Neural crest cell (in vitro differentiated cells): ENCODE data around the gene KDM5C. TPM values are rescaled to one million over a fixed set of nuclear protein-coding genes. Genes with fewer than 3 reads are reported as not detected.

Experiments used
- DNase-seq: peaks from one replicate; pipeline ENCODE4 v3.0.0; 2021; ENCODE audit warnings: low read depth, mixed read lengths, low spot score
- H3K27ac Mint-ChIP-seq: one replicate; pipeline ENCODE4 v1.8.0; 2021; ENCODE audit warnings: mild to moderate bottlenecking, mixed read lengths; ENCODE audit not compliant: unreplicated experiment
- H3K27me3 Mint-ChIP-seq: 2 replicates; pipeline ENCODE4 v1.8.0; 2021; ENCODE audit warnings: low read depth, mild to moderate bottlenecking, mixed read lengths
- H3K36me3 Mint-ChIP-seq: 2 replicates; pipeline ENCODE4 v1.8.0; 2021; ENCODE audit warnings: low read depth, mild to moderate bottlenecking, mixed read lengths
- H3K4me1 Mint-ChIP-seq: 2 replicates; pipeline ENCODE4 v1.8.0; 2021; ENCODE audit warnings: mixed read lengths
- H3K4me3 Mint-ChIP-seq: one replicate; pipeline ENCODE4 v1.8.0; 2021; ENCODE audit warnings: mild to moderate bottlenecking, mixed read lengths
- H3K9me3 Mint-ChIP-seq: 2 replicates; pipeline ENCODE4 v1.8.0; 2021; ENCODE audit warnings: mixed read lengths
- total RNA-seq: library from RNA; stranded (reverse); gene quantifications from 2 replicates; pipeline ENCODE4 v1.2.1, GENCODE V29; 2021
- TF ChIP-seq, protein P1 (sequence below): fragments of 200-600 bp; sonication (generic); conservative IDR thresholded peaks from 2 replicates; pipeline ENCODE4 v1.5.0; 2021; ENCODE audit warnings: antibody characterized with exemption, mild to moderate bottlenecking

KDM5C gene
- total RNA-seq, 1 donor from 2014 or later: 98.7 TPM

DNA sequence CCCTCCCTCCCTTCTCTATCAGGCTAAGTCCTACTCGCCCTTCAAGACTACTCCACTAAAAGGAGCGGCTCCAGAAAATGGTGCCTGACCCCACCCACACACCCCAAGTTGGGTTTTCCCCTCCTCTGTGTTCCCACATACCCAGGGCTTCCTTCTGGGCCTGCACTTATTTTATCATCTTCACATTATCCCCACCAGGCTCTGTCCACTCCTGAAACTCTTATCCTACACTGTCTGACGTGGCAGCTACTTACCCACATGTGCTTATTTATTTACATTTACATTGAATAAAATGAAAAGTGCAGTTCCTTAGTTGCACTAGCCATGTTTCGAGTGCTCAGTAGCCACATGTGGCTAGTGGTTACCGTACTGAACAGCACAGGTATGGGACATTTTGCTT lies 5.1 kb upstream of the KDM5C start:
- peaks cover 9% of the 10 kb centered on the region for H3K27me3 Mint-ChIP-seq
- H3K4me3 Mint-ChIP-seq: no peak overlapping the region
- TF ChIP-seq, protein P1, sequence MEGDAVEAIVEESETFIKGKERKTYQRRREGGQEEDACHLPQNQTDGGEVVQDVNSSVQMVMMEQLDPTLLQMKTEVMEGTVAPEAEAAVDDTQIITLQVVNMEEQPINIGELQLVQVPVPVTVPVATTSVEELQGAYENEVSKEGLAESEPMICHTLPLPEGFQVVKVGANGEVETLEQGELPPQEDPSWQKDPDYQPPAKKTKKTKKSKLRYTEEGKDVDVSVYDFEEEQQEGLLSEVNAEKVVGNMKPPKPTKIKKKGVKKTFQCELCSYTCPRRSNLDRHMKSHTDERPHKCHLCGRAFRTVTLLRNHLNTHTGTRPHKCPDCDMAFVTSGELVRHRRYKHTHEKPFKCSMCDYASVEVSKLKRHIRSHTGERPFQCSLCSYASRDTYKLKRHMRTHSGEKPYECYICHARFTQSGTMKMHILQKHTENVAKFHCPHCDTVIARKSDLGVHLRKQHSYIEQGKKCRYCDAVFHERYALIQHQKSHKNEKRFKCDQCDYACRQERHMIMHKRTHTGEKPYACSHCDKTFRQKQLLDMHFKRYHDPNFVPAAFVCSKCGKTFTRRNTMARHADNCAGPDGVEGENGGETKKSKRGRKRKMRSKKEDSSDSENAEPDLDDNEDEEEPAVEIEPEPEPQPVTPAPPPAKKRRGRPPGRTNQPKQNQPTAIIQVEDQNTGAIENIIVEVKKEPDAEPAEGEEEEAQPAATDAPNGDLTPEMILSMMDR: no peak
- H3K27ac Mint-ChIP-seq: no peak overlapping the region
- H3K36me3 Mint-ChIP-seq: no peaks in the 10 kb centered on the region
- H3K9me3 Mint-ChIP-seq: peaks cover 3% of the 10 kb centered on the region
- H3K4me1 Mint-ChIP-seq: peaks cover 7% of the 10 kb centered on the region
- DNase-seq: no peak

DNA sequence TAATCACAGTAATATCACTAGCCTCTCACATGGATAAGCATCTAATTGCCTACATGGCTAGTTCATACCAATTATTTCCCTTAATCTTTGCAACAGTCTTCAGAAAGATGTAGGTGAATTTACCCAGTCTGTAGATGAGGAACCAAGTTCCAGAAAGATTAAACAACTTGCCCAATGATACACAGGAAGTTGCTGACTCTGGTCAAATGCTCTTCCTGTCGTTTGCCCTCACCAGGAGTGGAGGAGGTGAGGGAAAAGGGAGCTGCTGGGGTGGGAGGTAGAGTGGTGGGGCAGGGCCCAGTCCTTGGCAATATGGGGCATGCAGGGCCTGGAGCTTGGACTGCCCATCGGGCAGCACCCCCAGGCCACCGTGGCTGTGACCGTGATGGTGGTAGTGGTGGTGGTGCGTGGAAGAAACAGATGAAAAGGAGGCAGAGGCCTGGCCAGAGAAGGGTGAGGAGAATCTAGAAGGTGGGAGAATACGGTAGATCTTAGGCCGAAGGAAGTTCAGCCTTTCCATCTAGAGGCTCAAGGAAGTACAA lies 2.3 kb upstream of the KDM5C start:
- Mint-ChIP-seq H3K9me3 (peaks cover 3% of the 10 kb centered on the region), H3K27me3 (peaks cover 9% of the 10 kb centered on the region), H3K36me3 (peaks cover 3% of the 10 kb centered on the region), H3K27ac (no peak overlapping the region), H3K4me1 (peaks cover 25% of the 10 kb centered on the region), H3K4me3 (peak overlapping the region; percentile 21)
- DNase-seq: no peak
- TF ChIP-seq, protein P1: no peak

DNA sequence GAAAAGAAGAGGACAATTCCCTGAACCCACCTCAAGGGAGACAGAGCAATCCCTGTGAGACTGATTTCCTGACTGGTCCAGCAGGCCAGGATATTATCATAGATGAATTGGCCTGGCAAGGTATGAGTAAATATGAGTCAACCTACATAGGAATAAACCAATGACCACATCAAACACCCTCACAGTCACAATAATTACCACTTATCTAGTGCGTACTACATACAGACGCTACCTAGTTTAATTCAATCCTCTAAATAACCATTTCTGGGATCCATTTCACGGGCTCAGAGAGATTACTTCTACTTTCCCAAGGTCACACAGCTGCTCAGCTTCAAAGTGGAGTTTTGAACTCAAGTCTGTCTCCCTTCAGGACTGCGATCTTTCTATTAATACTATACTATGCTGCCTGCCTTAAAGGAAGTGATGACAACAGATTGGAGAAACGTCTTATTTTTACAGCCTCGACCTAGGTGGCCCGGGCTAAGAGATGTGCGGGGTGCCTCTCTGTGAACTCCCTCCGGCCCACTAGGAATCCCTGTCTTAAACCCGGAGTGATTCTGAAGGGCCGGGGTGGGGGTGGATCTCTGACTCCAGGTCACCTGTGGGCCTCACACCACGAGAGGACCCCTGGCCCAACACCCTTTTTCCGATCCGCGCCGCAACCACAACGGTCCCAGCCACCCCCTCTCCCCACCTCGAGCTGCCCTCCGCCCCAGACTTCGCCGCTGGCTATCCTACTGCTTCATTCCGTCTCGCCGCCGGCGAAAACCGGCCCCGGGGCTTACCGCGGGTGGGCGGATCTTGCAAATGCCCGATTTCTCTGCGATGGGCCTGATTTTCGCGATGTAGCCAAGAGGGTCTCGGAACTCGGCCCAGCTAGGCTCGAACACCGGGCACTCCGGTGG lies 800 bp downstream of the KDM5C start:
- peaks cover 3% of the 10 kb centered on the region for H3K9me3 Mint-ChIP-seq

DNA sequence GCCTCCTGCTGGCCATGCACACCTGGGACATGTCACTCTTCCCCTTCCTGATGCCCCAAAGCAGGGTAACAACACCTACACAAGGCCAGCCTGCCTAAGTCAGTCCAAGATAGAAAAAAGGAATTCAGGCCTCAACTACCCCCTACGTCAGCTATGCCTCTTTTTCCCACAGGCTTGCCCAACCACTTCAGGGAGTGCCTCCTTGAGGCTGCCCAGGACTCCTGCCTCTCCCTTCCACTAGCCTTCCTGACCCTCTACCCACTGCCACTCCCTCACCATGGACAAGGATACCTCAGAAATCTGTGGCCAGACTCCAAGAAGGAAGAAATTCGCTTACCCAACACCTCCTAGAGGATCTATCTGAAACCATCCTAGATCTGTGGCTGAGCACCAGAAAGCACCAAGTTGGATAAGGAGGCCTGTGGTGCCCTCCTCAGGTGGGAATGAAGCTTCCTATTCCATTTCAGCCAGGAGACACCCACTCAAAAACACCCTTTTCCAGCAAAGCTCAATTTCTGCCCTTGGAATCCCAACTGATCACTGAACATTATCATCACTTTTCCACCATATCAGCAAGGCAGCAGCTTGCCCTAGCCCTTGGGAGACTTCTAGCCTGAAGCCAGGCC lies 1.8 kb downstream of the KDM5C start:
- TF ChIP-seq, protein P1: peak; percentile 8
- H3K4me1 Mint-ChIP-seq: peaks cover 29% of the 10 kb centered on the region
- no peaks in the 10 kb centered on the region for H3K27me3 Mint-ChIP-seq
- no peak for DNase-seq
- H3K4me3 Mint-ChIP-seq: peak overlapping the region; percentile 97
- peak overlapping the region; percentile 87 for H3K27ac Mint-ChIP-seq
- peaks cover 3% of the 10 kb centered on the region for H3K9me3 Mint-ChIP-seq
- H3K36me3 Mint-ChIP-seq: peaks cover 3% of the 10 kb centered on the region

More for the DNA sequence above, 800 bp downstream of the KDM5C start:
- H3K4me3 Mint-ChIP-seq: peak overlapping the region; percentile 97
- peaks cover 3% of the 10 kb centered on the region for H3K36me3 Mint-ChIP-seq
- TF ChIP-seq, protein P1: no peak
- H3K27me3 Mint-ChIP-seq: peaks cover 3% of the 10 kb centered on the region
- H3K27ac Mint-ChIP-seq: peak overlapping the region; percentile 100
- DNase-seq: no peak
- peaks cover 29% of the 10 kb centered on the region for H3K4me1 Mint-ChIP-seq

DNA sequence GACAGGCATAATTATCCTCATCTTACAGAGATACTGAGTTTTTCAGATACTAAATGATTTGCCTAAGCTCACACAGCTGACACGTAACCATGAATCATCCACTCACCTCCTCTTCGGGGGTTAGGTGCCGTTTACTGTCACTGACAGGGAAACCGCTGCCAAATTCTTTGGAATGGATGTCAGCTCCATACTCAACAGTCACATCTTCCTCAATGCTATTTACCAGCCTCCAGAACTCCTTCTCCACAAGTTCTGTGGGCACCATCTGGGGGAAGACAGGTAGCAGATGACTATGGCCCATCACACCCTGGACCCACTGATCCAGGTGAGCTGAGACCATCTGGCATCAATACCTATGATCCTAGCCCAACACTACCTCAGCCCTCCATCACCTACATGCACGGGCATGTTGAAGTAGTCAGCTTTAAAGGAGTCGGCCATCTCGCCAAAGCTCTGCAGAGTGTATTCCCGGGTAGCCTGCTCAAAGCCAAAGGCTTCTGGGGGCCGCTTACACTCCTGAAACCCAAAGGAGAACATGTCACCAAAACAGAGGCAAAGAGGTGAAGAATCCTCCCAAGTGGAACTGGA lies 13.5 kb downstream of the KDM5C start:
- H3K4me3 Mint-ChIP-seq: no peak overlapping the region
- TF ChIP-seq, protein P1: no peak
- no peaks in the 10 kb centered on the region for H3K4me1 Mint-ChIP-seq
- no peak for DNase-seq
- H3K27me3 Mint-ChIP-seq: no peaks in the 10 kb centered on the region
- peaks cover 22% of the 10 kb centered on the region for H3K36me3 Mint-ChIP-seq
- H3K27ac Mint-ChIP-seq: no peak overlapping the region
- no peaks in the 10 kb centered on the region for H3K9me3 Mint-ChIP-seq
